Stimulated activated CD8-positive, alpha-beta memory T cell treated with anti-CD3 and anti-CD28 coated beads, Interleukin-12 subunit alpha, Interleukin-12 subunit beta, amount 100 ng/mL, for 4 hours (primary cell): Measurements from ENCODE around the gene PCDH20.
"Not testable (repeated sequence)": the region's sequence is repeated elsewhere in the genome, so short reads cannot be mapped to it uniquely, and the experiment has no call there.

ENCODE experiments used
- DNase-seq: peaks from one replicate; pipeline ENCODE4 v3.0.0-alpha.2; 2020; ENCODE audit warnings: low read depth

Gene PCDH20, protein sequence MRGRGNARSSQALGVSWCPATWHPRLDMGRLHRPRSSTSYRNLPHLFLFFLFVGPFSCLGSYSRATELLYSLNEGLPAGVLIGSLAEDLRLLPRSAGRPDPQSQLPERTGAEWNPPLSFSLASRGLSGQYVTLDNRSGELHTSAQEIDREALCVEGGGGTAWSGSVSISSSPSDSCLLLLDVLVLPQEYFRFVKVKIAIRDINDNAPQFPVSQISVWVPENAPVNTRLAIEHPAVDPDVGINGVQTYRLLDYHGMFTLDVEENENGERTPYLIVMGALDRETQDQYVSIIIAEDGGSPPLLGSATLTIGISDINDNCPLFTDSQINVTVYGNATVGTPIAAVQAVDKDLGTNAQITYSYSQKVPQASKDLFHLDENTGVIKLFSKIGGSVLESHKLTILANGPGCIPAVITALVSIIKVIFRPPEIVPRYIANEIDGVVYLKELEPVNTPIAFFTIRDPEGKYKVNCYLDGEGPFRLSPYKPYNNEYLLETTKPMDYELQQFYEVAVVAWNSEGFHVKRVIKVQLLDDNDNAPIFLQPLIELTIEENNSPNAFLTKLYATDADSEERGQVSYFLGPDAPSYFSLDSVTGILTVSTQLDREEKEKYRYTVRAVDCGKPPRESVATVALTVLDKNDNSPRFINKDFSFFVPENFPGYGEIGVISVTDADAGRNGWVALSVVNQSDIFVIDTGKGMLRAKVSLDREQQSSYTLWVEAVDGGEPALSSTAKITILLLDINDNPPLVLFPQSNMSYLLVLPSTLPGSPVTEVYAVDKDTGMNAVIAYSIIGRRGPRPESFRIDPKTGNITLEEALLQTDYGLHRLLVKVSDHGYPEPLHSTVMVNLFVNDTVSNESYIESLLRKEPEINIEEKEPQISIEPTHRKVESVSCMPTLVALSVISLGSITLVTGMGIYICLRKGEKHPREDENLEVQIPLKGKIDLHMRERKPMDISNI

GRCh38 chr13:61415749-61416148, at the start of gene PCDH20:
TSS of gene PCDH20 (minus strand) at chr13:61415849. CDS start at chr13:61415158, 691 bp downstream.
- DNase-seq = no peak

DNA sequence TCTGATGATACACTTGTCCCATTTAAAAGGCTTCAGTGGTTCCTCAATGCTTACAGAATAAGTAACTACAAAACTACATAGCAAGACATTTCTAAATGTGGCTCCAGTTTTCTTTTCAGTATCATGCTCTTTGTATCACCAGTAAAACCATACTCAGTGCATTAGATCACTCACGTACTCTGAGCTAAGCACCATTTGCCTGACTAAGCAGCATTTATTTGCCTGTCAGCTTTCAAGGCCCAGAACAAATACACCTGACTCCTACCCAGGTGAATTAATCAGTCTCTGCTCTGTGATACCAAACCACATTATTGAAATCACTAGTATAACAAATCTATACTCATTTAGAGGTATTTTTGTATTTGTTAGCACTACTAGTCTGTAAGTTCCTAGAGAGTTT, 47.4 kb upstream of the PCDH20 start:
- no peak for DNase-seq

DNA sequence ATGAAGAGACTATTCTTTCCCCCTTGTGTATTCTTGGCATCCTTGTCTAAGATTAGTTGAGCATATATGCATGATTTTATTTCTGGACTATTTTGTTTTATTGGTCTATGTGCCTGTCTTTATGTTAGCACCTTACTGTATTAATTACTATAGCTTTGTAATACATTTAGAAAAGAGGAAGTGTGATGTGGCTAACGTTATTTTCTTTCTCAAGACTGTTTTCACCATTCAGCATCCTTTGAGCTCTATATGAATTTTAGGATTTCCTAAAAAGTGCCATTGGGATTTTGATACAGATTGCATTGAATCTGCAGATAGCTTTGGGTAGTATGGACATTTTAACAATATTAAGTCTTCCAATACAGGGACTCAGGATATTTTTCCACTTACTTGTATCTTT, 37.5 kb upstream of the PCDH20 start:
- no peak for DNase-seq

GRCh38 chr13:61432029-61432428, 16.4 kb upstream of the PCDH20 start:
- DNase-seq = no peak

DNA sequence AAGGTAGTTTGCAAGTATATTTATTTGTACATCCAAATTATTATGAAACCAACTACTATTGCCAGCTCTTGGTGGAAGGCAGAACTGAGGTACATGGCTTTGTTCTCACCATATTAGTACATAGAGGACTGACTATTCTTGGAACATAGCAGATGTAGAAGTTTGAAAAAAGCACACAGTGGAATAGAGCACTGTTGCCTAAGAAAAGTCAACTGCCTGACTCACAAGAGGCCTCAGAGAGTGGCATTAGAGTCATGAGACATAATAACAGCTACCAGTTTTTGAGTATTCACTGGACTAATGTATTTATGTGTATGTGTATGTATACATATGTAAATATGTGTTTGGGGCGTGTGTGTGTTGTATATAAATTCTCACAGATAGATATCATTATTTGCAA, 8.3 kb upstream of the PCDH20 start:
- DNase-seq = no peak

- no peak for DNase-seq
Measured at GRCh38 chr13:61417086-61417570, 1.5 kb upstream of the PCDH20 start.

DNA sequence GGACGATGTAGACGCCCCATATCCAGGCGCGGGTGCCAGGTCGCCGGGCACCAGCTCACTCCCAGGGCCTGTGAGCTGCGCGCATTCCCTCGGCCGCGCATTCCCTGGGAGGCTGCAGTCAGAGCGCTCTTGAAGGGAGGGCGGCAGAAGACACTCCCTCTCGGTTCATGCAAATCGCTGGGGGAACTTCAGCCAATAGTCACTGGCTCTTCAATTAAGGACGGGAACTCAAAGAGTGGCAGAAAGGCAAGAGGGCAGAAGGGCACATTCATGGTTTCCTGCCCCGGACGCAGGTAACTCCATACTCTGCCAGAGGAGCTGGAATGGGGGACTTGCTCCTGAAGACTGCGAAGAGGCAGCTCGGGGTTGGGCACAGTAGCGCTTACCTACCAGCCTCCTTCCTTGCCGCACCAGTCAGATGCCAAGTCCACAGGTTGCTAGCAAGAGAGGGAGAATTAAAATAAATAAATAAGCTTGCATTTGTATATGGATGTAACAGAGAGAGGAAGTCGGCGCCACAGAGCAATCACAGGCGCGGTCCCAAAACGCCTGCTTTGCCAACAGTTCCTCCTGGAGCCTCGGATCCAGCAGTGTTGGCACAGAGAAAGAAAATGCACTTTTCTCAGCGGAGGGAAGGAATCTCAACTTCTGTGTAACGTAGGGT, 459 bp downstream of the PCDH20 start:
- no peak for DNase-seq

DNA sequence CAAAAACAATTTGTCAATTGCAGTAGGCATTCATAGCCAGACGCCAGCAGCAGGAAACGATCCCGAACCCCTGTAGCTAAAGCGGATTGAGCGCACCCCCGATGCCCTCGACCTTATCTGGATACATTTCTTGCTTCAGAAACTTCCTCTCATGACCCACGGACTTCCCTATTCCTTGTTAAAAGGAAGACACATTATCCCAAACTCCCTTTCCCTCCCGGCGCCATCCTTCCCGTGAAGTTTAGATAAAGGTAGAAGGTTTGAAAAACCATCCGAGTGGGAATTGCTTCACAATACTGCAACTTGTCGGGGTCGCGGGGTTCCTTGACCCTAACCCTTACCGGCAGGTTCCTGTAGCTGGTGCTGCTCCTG, 977 bp downstream of the PCDH20 start:
- DNase-seq = no peak

GRCh38 chr13:61413572-61414535, 1.8 kb downstream of the PCDH20 start:
- no peak for DNase-seq

GRCh38 chr13:61410669-61411297, 4.9 kb downstream of the PCDH20 start:
- DNase-seq = no peak

DNA sequence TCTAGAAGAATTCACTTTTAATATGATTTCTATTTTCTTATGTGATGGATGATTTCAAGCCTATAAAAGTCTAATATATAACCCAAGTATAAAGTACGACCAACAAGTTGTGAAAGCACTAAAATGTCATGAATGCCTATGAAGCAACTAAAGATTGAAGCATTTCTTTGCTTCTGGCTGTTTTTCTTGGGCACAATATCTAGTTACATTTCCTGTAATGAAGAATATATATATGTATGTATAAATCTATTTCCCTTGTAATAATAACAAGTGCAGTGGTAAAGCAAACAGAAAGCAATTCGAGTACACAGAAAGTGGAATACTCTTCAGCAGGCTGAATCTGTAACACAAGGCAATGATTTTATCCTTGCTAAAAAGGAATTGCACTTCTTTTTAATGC, 5.4 kb downstream of the PCDH20 start:
- DNase-seq = no peak

- DNase-seq = no peak
Measured at GRCh38 chr13:61408571-61408970, 7.1 kb downstream of the PCDH20 start.

DNA sequence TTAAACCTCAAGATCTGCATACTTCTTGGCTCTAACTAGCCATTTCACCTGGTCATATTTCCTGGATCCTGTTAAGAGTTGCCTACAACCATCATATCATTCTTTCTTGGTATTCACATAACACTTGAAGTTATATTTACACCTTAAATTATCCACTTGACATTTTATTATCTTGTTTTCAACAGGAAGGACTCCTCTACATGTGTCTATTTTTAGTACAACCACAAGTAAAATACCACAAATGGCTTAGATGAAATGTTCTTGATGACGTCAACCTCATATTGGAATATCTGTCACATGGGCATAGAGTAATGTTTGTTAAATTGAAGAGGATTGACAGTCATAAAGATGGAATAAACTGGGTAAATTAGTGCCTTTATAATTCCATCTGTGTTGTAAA, 9.4 kb downstream of the PCDH20 start:
- DNase-seq = no peak

- DNase-seq = no peak
Measured at GRCh38 chr13:61396121-61396520, 19.5 kb downstream of the PCDH20 start.

DNA sequence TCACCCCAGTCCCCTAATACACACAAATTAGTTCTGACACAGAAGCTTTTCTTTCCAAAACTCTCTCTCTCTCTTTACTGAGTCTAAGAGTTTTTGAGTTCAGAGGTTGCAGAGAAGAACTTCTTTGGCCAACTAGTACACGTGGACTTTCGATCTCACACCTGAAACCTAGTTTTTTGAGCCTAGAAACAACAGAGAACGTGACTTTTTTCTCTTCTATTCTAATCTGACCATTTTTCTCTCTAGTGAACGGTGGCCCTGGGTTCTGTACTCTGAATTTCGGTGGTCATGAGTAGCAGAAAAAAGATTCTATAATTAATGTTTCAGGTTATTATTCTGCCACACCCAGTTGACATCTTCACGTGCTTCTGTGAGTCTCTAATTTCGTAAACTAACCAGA, 24.2 kb downstream of the PCDH20 start:
- DNase-seq = no peak

DNA sequence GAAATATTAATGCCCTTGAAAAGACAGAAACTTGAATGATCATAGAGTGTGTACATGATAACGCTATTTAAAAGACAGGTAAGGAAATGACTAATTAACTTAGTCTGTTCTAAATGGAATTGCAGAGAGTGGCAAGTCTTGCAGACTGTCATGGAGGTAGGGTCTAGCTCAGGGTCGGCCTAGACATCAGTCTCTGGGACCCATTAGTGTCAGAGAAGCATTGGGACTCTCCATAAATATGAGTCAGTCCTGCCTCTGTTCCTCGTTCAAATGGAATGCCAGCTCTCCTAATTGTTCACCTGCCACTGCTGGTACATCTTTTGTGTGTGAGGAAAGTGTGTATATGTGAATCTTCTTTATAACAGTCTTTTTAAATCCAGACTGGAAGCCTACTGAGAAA, 28.0 kb downstream of the PCDH20 start:
- DNase-seq = no peak

- DNase-seq = no peak
Measured at GRCh38 chr13:61383111-61383510, 32.5 kb downstream of the PCDH20 start.

- DNase-seq = no peak
Measured at GRCh38 chr13:61370520-61370919, 45.1 kb downstream of the PCDH20 start.

DNA sequence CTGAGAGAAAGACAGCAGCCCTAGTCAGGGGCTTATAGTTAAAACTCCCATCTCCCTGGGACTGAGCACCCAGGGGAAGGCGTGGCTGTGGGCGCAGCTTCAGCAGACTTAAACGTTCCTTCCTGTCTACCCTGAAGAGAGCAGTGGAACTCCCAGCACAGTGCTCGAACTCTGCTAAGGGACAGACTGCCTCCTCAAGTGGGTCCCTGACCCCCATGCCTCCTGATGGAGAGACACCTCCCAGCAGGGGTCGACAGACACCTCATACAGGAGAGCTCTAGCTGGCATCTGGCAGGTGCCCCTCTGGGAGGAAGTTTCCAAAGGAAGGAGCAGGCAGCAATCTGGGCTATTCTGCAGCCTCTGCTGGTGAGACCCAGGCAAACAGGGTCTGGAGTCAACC, 51.0 kb downstream of the PCDH20 start:
- not testable (repeated sequence) for DNase-seq

GRCh38 chr13:61362522-61362921, 53.1 kb downstream of the PCDH20 start:
- DNase-seq = no peak
